GM12878 (cell line): ENCODE data around the gene LTB4R2.

Experiments used
- CTCF ChIP-seq, 3 experiments: IDR thresholded peaks in 2 of 3; conservative IDR thresholded peaks in 1 of 3; 2 replicates each; pipeline ENCODE4 v1.5.1; 2011; ENCODE audit warnings: low read depth in 3 of 3, low read length in 3 of 3, mild to moderate bottlenecking in 3 of 3, control low read depth in 2 of 3, moderate library complexity in 2 of 3, inconsistent platforms in 1 of 3, mixed read lengths in 1 of 3; ENCODE audit not compliant: control insufficient read depth in 2 of 3, insufficient read depth in 1 of 3; ENCODE audit errors: extremely low read depth in 1 of 3
- EZH2 ChIP-seq: IDR thresholded peaks from 2 replicates; pipeline ENCODE4 v1.6.1; 2012; ENCODE audit warnings: low read depth, mild to moderate bottlenecking, control low read depth, inconsistent platforms, low read length, borderline replicate concordance; ENCODE audit not compliant: control insufficient read depth
- MYC ChIP-seq: IDR thresholded peaks from 2 replicates; pipeline ENCODE4 v1.6.1; 2011; ENCODE audit warnings: mild to moderate bottlenecking, low read length, moderate library complexity, inconsistent platforms; ENCODE audit not compliant: insufficient read depth, insufficient replicate concordance, insufficient read length, severe bottlenecking
- POLR2A ChIP-seq: IDR thresholded peaks from 2 replicates; pipeline ENCODE4 v1.6.1; 2011; ENCODE audit warnings: low read depth, mild to moderate bottlenecking, low read length

- TF ChIP-seq CTCF (IDR thresholded peaks at IDR 0.05 in 2 of 3, conservative IDR thresholded peaks at IDR 0.05 in 1 of 3; ENCODE audit: control insufficient read depth in 2 of 3, extremely low read depth in 1 of 3, insufficient read depth in 1 of 3, low read depth in 3 of 3, low read length in 3 of 3), result peak; percentile 82 to 95 (median 92)
- 0 out of 2 replicates have a peak, but pooled peaks have one; percentile 34 for TF ChIP-seq POLR2A
- TF ChIP-seq MYC, result no peak
- no peak for TF ChIP-seq EZH2
These were observed 2.2 kb upstream of the LTB4R2 start, which contains the start of gene CIDEB for GRCh38 chr14:24307575-24308341.
